ENCODE measurements around the gene FAM240B. TPM values are rescaled to one million over a fixed set of nuclear protein-coding genes. Genes with fewer than 3 reads are reported as not detected.

The FAM240B gene
- total and polyA plus RNA-seq, 9 of the 15 experiments (the other 6 are each of a cell fraction or from before 2014, with no cell fraction given) = not detected

DNA sequence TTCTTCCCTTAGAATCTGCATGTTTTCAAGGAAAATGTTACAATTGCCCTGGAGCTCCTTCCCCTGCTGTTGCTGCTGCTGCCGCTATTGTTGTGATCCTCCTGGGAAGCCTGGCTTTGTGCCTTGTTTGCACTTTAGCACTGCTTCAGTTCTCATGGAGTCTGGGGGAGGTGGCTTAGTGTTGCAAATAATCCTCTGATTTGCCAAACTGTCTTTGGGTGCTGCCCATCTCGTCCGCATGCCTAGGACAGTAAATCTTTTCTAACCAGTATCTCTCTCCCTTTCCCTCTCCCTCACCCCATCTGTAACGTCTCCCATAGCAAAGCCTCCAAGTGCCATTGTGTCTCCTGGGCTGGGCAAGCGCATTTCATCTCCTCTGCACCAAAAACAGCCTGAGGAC is 30.3 kb downstream of the FAM240B start:
- CTCF ChIA-PET (ENCODE audit: low intra/inter-chr PET ratio) = no interaction called here
- no peak for FAIRE-seq

DNA sequence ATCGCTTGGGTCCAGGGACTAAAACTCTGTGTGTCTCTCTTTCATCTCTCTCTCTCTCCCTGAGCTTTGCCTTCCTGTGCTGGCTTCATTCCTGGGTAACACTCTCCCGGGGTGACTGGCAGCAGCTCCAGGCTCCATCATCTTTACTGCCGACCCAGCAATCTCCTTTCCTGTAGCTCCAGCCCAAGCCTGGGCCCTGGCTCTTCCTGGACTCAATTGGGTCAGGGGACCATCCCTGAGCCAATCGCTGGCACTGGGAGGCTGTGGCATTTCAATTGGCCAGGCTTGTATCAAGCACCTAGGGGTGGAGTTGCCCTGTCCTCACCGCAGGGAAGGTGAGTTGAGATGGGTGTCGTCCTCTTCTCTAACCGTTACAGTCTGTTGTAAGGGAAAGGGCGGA is 31.9 kb downstream of the FAM240B start:
- H3K27ac ChIP-seq (ENCODE audit: extremely low read depth, low read depth, low read length) = no peak overlapping the region
- TF ChIP-seq CBX8 (IDR thresholded peaks at IDR 0.05; ENCODE audit: borderline replicate concordance, extremely low read depth, low read depth, low read length, poor library complexity, severe bottlenecking) (no peak), MTA2 (IDR thresholded peaks at IDR 0.05; ENCODE audit: low read depth) (no peak), MYBL2 (IDR thresholded peaks at IDR 0.05; ENCODE audit: low read depth) (no peak), MYBL2 (CRISPR knock-in tag; IDR thresholded peaks at IDR 0.05; ENCODE audit: borderline replicate concordance) (no peak), SRF (CRISPR knock-in tag; IDR thresholded peaks at IDR 0.05) (no peak), RAD51 (IDR thresholded peaks at IDR 0.05; ENCODE audit: borderline replicate concordance, low read depth) (no peak), KAT2B (IDR thresholded peaks at IDR 0.05; ENCODE audit: low read depth, low read length) (no peak), MBD2 (IDR thresholded peaks at IDR 0.05; ENCODE audit: borderline replicate concordance, low read depth) (no peak), ZKSCAN8 (CRISPR knock-in tag; IDR thresholded peaks at IDR 0.05) (no peak)
- TF ChIP-seq, protein P1, sequence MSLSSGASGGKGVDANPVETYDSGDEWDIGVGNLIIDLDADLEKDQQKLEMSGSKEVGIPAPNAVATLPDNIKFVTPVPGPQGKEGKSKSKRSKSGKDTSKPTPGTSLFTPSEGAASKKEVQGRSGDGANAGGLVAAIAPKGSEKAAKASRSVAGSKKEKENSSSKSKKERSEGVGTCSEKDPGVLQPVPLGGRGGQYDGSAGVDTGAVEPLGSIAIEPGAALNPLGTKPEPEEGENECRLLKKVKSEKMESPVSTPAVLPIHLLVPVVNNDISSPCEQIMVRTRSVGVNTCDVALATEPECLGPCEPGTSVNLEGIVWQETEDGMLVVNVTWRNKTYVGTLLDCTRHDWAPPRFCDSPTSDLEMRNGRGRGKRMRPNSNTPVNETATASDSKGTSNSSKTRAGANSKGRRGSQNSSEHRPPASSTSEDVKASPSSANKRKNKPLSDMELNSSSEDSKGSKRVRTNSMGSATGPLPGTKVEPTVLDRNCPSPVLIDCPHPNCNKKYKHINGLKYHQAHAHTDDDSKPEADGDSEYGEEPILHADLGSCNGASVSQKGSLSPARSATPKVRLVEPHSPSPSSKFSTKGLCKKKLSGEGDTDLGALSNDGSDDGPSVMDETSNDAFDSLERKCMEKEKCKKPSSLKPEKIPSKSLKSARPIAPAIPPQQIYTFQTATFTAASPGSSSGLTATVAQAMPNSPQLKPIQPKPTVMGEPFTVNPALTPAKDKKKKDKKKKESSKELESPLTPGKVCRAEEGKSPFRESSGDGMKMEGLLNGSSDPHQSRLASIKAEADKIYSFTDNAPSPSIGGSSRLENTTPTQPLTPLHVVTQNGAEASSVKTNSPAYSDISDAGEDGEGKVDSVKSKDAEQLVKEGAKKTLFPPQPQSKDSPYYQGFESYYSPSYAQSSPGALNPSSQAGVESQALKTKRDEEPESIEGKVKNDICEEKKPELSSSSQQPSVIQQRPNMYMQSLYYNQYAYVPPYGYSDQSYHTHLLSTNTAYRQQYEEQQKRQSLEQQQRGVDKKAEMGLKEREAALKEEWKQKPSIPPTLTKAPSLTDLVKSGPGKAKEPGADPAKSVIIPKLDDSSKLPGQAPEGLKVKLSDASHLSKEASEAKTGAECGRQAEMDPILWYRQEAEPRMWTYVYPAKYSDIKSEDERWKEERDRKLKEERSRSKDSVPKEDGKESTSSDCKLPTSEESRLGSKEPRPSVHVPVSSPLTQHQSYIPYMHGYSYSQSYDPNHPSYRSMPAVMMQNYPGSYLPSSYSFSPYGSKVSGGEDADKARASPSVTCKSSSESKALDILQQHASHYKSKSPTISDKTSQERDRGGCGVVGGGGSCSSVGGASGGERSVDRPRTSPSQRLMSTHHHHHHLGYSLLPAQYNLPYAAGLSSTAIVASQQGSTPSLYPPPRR (CRISPR knock-in tag; IDR thresholded peaks at IDR 0.05; ENCODE audit: borderline replicate concordance) = no peak

More for the DNA sequence above, 30.3 kb downstream of the FAM240B start:
- no peak overlapping the region for H3K9ac ChIP-seq (ENCODE audit: insufficient read depth in 1 of 2, low read depth in 2 of 2, low read length in 2 of 2)
- intact Hi-C loops (cut with micrococcal nuclease) = no loop called here
- no peak overlapping the region for H3K4me2 ChIP-seq (ENCODE audit: insufficient read depth, low read length)
- in situ Hi-C loops (cut with MboI) = no loop called here
- H2AFZ ChIP-seq (ENCODE audit: low read depth, low read length) = no peak overlapping the region
- H4K20me1 ChIP-seq (replicated peaks; ENCODE audit: control insufficient read depth, insufficient read depth, low read length) = no peaks in the 10 kb centered on the region
- peaks cover 15 to 24% of the 10 kb centered on the region in 2 experiments for H3K27me3 ChIP-seq (ENCODE audit: control insufficient read depth in 2 of 2, insufficient read depth in 2 of 2, low read length in 2 of 2)
- no peak overlapping the region for H3K4me3 ChIP-seq
- ATAC-seq (no peak), DNase-seq (ENCODE audit: extremely low read depth in 1 of 4, low spot score in 3 of 4) (no peak)
- BruUV-seq (replicated peaks) = no TSS peak
- H3K36me3 ChIP-seq (ENCODE audit: control insufficient read depth, insufficient read depth, low read length) = no peaks in the 10 kb centered on the region
- no peaks in the 10 kb centered on the region for H3K79me2 ChIP-seq (ENCODE audit: control insufficient read depth, insufficient read depth, low read length)
- POLR2A ChIA-PET = interaction anchor here (1.5 kb wide), 1 partner anchor 67 kb away, joined by 3 read pairs; no protein-coding TSS in a partner anchor
- no peaks in the 10 kb centered on the region for H3K9me3 ChIP-seq (replicated peaks; ENCODE audit: control insufficient read depth, insufficient read depth, low read depth, low read length)
- TF ChIP-seq EZH2 (IDR thresholded peaks at IDR 0.05; ENCODE audit: borderline replicate concordance, low read depth, low read length) = 0 out of 2 replicates have a peak, but pooled peaks have one; percentile 58
- no peak for TF ChIP-seq BDP1 (IDR thresholded peaks at IDR 0.05; ENCODE audit: insufficient read depth, insufficient read length)
- no peaks in the 10 kb centered on the region for H3K9me1 ChIP-seq (ENCODE audit: control insufficient read depth, insufficient read depth, low read length)
- H3K4me1 ChIP-seq (replicated peaks in 1 of 2; ENCODE audit: control insufficient read depth in 2 of 2, insufficient read depth in 2 of 2, low read length in 2 of 2) = peaks cover 0 to 6% of the 10 kb centered on the region in 2 experiments; a peak in 1 of 5 replicates
- WGBS (ENCODE audit: insufficient coverage, low coverage, missing lambda C conversion rate) = 2% methylated on average over 5 of the region's 5 CpGs
- no peak overlapping the region for H3K27ac ChIP-seq (ENCODE audit: extremely low read depth, low read depth, low read length)

More for the DNA sequence above, 31.9 kb downstream of the FAM240B start:
- ChIA-PET CTCF (ENCODE audit: low intra/inter-chr PET ratio) (no interaction called here), POLR2A (interaction anchor here (0.9 kb wide), 1 partner anchor 10 kb away, joined by 3 read pairs; no protein-coding TSS in a partner anchor)
- FAIRE-seq (no peak), ATAC-seq (no peak), DNase-seq (ENCODE audit: extremely low read depth in 1 of 4, low spot score in 3 of 4) (no peak)
- Histone ChIP-seq H3K4me1 (replicated peaks in 1 of 2; ENCODE audit: control insufficient read depth in 2 of 2, insufficient read depth in 2 of 2, low read length in 2 of 2) (peaks cover under 1 to 6% of the 10 kb centered on the region in 2 experiments; a peak in 2 of 5 replicates), H3K4me3 (no peak overlapping the region), H3K79me2 (ENCODE audit: control insufficient read depth, insufficient read depth, low read length) (no peaks in the 10 kb centered on the region), H3K9ac (ENCODE audit: insufficient read depth in 1 of 2, low read depth in 2 of 2, low read length in 2 of 2) (no peak overlapping the region), H4K20me1 (replicated peaks; ENCODE audit: control insufficient read depth, insufficient read depth, low read length) (no peaks in the 10 kb centered on the region), H2AFZ (ENCODE audit: low read depth, low read length) (no peak overlapping the region; the same call in 1 of the 2 replicates), H3K9me3 (replicated peaks; ENCODE audit: control insufficient read depth, insufficient read depth, low read depth, low read length) (no peaks in the 10 kb centered on the region), H3K9me1 (ENCODE audit: control insufficient read depth, insufficient read depth, low read length) (no peaks in the 10 kb centered on the region), H3K4me2 (ENCODE audit: insufficient read depth, low read length) (no peak overlapping the region), H3K36me3 (ENCODE audit: control insufficient read depth, insufficient read depth, low read length) (no peaks in the 10 kb centered on the region), H3K27me3 (ENCODE audit: control insufficient read depth in 2 of 2, insufficient read depth in 2 of 2, low read length in 2 of 2) (peaks cover 8 to 17% of the 10 kb centered on the region in 2 experiments; a peak in 4 of 5 replicates)
- 3% methylated on average over 8 of the region's 8 CpGs for WGBS (ENCODE audit: insufficient coverage, low coverage, missing lambda C conversion rate)
- BruUV-seq (replicated peaks) = no TSS peak
- intact Hi-C loops (cut with micrococcal nuclease) (no loop called here), in situ Hi-C loops (cut with MboI) (no loop called here)

Data from K562 (cell line).